ENCODE measurements around the gene AK2.
"Not testable (repeated sequence)": the region's sequence is repeated elsewhere in the genome, so short reads cannot be mapped to it uniquely, and the experiment has no call there.

Gene AK2

GRCh38 chr1:33055210-33056008 is 18.7 kb upstream of the AK2 start:
- DNase-seq (ENCODE audit: low read depth in 3 of 3) = peak in 1 of 3 experiments; percentile 3

- DNase-seq (ENCODE audit: low read depth in 3 of 3) = no peak
Observed at GRCh38 chr1:33050221-33051076, 13.8 kb upstream of the AK2 start.

- no peak for DNase-seq (ENCODE audit: low read depth in 3 of 3)
Observed at GRCh38 chr1:33049371-33049770, 12.7 kb upstream of the AK2 start.

- no peak for DNase-seq (ENCODE audit: low read depth in 3 of 3)
Observed at GRCh38 chr1:33048426-33048825, 11.7 kb upstream of the AK2 start.

DNA sequence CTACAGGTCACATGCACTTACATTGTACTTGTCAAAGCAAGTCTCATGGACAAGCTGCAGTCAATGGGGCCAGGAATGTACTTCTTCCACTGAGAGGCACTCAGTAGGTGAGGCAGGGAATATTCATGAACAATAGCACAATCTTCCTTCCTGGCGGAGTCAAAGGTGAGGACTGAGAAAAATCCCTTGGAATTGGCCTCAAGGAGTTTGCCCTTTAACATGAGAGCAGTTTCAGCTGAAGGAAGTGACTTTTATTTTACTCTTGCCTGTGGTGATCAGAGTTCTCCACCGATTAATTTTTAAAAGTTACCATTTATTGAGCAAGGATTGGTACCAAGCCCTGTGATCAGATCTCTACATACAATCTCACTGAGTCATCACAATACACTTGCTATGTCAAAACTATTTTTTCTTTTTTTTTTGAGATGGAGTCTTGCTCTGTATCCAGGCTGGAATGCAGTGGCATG is 11.2 kb upstream of the AK2 start:
- no peak for DNase-seq (ENCODE audit: low read depth in 3 of 3)

DNA sequence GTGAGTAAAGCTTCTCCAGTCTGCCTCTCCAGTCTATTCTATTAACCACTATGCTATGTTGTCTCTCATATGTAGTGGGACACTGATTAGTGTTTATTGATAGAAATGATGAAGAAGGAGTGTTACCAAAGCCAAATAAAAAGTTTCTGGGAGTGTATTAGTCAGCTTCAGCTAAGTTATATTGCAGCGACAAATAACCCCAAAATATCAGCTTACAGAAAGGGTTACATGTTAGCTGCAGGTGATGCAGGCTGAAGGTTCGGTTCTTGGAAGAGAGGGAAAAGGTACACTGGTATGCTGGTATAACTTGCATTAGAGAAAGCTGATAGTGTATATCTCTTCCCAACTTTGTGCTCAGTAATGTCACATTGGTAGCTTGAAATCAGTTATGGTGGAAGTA is 10.6 kb upstream of the AK2 start:
- DNase-seq (ENCODE audit: low read depth in 3 of 3) = no peak

DNA sequence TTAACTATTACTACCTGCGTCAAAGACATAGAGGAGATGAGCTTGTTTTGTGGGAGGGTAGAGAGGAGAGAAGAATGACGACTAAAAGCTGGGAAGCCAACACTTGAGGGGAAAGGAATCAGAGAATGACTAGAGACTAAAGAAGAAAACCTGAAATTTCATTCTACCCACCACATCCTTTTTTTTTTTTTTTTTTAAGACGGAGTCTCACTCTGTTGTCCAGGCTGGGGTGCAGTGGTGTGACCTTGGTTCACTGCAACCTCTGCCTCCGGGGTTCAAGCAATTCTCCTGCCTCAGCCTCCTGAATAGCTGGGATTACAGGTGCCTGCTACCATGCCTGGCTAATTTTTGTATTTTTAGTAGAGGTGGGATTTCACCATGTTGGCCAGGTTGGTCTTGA is 9.6 kb upstream of the AK2 start:
- DNase-seq (ENCODE audit: low read depth in 3 of 3) = not testable (repeated sequence)

- DNase-seq (ENCODE audit: low read depth in 3 of 3) = no peak
Observed at GRCh38 chr1:33045814-33046213, 9.1 kb upstream of the AK2 start.

DNA sequence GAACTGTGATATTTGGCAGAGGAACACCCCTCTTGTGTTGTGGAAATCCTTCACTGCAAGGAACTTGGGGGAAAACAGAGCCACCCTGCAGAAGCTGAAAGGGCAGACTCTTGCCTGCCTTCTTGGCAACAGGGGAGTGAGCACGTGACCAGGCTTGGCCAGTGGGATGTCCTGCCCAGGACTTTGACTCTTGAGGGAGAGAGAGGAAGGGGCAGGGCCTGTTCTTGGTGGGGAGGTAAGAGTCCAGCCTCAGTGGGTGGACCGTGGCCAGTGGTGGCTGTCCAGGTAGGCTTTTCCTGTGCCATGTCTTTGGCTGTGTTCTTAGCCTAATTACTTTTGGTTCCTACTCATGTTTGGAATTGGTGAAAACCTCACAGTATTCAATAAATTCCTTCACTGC is 8.6 kb upstream of the AK2 start:
- no peak for DNase-seq (ENCODE audit: low read depth in 3 of 3)

GRCh38 chr1:33043267-33044092 is 6.8 kb upstream of the AK2 start:
- DNase-seq (ENCODE audit: low read depth in 3 of 3) = no peak

DNA sequence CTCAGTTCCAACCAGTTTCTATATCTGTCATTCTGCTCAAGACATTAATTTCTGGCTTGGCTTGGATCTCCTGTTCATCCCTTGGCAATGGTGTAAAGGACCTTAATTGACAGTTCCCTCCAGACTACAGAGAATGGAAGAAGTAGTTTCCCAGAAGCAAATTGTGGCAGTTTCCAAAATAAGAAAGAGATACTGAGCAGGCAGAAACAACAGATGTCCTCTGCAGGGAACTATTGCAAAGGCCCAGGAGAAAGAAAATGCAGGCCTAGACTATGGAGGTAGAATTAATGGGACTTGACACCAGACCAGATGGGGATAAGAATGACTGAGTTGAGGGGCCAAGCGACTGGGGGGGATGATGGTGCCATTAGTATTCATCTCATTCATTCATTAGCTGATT is 6.1 kb upstream of the AK2 start:
- DNase-seq (ENCODE audit: low read depth in 3 of 3) = no peak

GRCh38 chr1:33041026-33041425 is 4.3 kb upstream of the AK2 start:
- no peak for DNase-seq (ENCODE audit: low read depth in 3 of 3)

DNA sequence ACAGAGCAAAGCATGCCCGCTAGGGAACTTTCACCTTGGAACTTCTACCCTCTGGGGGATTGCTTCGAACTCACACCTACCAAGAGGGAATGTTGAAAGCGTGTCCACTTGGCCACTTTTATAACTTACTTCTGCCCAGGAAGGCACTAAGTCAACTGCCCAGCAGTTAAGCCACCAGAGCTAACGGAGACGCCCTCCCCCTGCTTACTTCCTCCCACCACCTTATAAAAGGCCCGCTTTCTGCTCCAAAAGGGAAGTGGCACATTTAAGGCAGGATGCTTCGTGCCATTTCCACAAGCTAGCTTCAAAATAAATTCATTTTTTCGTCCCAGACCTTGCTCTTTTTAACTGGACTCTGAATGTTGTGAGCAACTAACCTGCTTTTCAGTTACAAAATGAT is 3.2 kb upstream of the AK2 start:
- no peak for DNase-seq (ENCODE audit: low read depth in 3 of 3)

DNA sequence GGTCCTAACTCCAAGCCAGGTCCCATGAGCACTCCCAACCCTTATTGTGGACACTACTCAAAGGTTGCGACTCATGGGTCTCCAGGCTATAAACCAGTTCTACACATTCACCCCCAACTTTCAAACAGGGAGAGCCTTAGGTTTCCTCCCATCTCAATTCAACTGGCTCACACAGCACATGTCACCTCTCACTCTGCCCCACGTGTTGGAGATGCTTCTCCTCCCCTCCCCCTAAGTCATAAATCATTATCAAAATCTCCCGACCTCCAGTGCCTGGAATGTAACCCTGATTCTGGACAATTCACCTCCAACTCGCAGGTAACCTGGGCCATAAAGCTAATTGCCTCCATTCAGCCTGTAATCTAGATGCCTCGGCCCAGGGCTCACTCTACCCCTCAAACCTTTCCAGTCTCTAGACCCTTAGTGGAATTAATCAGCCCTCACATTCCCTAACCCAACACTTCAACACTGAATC is 595 bp downstream of the AK2 start:
- peak in 1 of 3 experiments; percentile 9 for DNase-seq (ENCODE audit: low read depth in 3 of 3)

GRCh38 chr1:33032126-33032869 is 4.4 kb downstream of the AK2 start:
- no peak for DNase-seq (ENCODE audit: low read depth in 3 of 3)

- no peak for DNase-seq (ENCODE audit: low read depth in 3 of 3)
Observed at GRCh38 chr1:33031506-33031905, 5.2 kb downstream of the AK2 start.

GRCh38 chr1:33030575-33030974 is 6.1 kb downstream of the AK2 start:
- no peak for DNase-seq (ENCODE audit: low read depth in 3 of 3)

DNA sequence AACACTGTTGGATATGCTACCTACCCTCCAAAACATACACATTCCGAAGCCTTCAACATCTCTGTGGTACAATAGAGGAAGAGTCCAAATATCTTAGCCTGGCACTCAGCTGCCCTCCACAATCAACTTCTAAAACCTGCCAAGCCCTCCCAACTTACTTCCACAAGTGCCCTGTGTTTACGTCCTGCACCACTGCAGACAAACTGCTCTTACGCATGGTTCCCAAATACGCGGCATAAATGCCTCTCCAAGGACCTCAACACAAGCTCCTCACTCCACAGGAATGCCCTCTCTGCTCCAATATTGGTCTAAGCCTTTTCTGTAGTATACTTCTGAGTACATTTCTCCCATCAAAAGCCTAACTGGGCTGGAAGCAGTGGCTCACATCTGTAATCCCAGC is 6.8 kb downstream of the AK2 start:
- no peak for DNase-seq (ENCODE audit: low read depth in 3 of 3)

DNA sequence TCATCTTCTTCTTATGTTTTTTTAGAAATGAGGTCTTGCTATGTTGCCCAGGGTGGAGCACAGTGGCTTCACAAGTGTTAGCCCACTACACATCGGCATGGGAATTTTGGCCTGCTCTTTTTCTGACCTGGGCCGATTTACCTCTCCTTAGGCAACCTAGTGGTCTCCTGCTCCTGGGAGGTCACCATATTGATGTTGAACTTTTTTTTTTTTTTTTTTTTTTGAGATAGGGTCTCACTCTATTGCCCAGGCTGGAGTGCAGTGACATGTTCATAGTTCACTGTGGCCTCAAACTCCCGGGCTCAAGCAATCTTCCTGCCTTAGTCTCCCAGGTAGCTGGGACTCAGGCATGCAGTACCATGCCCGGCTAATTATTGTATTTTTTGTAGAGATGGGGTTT is 7.5 kb downstream of the AK2 start:
- DNase-seq (ENCODE audit: low read depth in 3 of 3) = no peak

- DNase-seq (ENCODE audit: low read depth in 3 of 3) = no peak
Observed at GRCh38 chr1:33025761-33026160, 10.9 kb downstream of the AK2 start.

DNA sequence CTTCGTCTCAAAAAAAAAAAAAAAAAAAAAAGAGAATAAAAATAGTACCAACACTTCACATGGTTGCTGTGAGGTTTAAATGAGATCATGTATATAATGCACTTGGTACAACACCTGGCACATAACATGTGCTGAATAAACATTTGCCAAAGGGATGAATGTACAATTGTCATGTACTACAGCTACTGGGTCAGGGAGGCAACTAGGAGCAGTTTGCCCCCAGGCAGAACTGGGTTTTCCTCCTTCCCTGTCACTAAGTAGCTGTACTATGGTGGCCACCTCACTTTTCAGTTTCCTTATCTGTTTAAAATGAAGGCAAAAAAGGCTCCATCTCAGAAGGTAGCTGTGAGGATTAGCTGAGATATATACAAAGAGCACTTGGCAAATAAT is 11.5 kb downstream of the AK2 start:
- DNase-seq (ENCODE audit: low read depth in 3 of 3) = no peak

Measured in stimulated activated CD4-positive, alpha-beta T cell treated with anti-CD3 and anti-CD28 coated beads, TNF-alpha, amount 100 ng/mL, for 4 hours (primary cell).